ENCODE results near the gene SLC2A10. TPM values are rescaled to one million over a fixed set of nuclear protein-coding genes. Genes with fewer than 3 reads are reported as not detected.
A peak's percentile ranks its signal among the peaks of the same experiment; 100 is the strongest.

SLC2A10 gene
- total RNA-seq, 1 experiment from 2014 or later, result 9.6 TPM

- H3K27me3 ChIP-seq (ENCODE audit: low read length), result no peaks in the 10 kb centered on the region
- TF ChIP-seq EZH2phosphoT487 (IDR thresholded peaks at IDR 0.05; ENCODE audit: borderline replicate concordance, low read length), result no peak
- TF ChIP-seq EZH2 (IDR thresholded peaks at IDR 0.05; ENCODE audit: low read length, unreplicated experiment), result no peak
- TF ChIP-seq, protein P1, sequence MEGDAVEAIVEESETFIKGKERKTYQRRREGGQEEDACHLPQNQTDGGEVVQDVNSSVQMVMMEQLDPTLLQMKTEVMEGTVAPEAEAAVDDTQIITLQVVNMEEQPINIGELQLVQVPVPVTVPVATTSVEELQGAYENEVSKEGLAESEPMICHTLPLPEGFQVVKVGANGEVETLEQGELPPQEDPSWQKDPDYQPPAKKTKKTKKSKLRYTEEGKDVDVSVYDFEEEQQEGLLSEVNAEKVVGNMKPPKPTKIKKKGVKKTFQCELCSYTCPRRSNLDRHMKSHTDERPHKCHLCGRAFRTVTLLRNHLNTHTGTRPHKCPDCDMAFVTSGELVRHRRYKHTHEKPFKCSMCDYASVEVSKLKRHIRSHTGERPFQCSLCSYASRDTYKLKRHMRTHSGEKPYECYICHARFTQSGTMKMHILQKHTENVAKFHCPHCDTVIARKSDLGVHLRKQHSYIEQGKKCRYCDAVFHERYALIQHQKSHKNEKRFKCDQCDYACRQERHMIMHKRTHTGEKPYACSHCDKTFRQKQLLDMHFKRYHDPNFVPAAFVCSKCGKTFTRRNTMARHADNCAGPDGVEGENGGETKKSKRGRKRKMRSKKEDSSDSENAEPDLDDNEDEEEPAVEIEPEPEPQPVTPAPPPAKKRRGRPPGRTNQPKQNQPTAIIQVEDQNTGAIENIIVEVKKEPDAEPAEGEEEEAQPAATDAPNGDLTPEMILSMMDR (conservative IDR thresholded peaks at IDR 0.05; ENCODE audit: low read depth, low read length), result no peak
- BruUV-seq (replicated peaks), result no TSS peak
- no peak overlapping the region for H3K4me3 ChIP-seq (ENCODE audit: low read length)
- DNase-seq (no peak), ATAC-seq (no peak)
- no peaks in the 10 kb centered on the region for H3K79me2 ChIP-seq (ENCODE audit: low read length)
- H3F3A ChIP-seq (ENCODE audit: low read length, unreplicated experiment), result no peaks in the 10 kb centered on the region
- H4K20me1 ChIP-seq (ENCODE audit: low read length), result no peaks in the 10 kb centered on the region
- ChIA-PET CTCF (no interaction called here), POLR2A (ENCODE audit: unreplicated experiment) (no interaction called here)
- no peaks in the 10 kb centered on the region for H3K9me3 ChIP-seq (ENCODE audit: low read length)
- 0 out of 2 replicates have a peak, but pooled peaks cover 4% of the 10 kb centered on the region for H3K4me1 ChIP-seq (ENCODE audit: insufficient read depth, low read length)
- no peaks in the 10 kb centered on the region for H3K9me2 ChIP-seq (replicated peaks; ENCODE audit: low read length)
- no peak overlapping the region for H3K9ac ChIP-seq (ENCODE audit: low read length)
- intact Hi-C loops (cut with micrococcal nuclease), result loop anchor here (5.0 to 10.0 kb wide), 2 partner anchors 198 to 255 kb away; no protein-coding TSS in a partner anchor
- no peak overlapping the region for H3K4me2 ChIP-seq (ENCODE audit: low read length)
- no peak overlapping the region for H3K27ac ChIP-seq (ENCODE audit: low read length)
- H3K36me3 ChIP-seq (ENCODE audit: low read depth, low read length), result no peaks in the 10 kb centered on the region
- no peak overlapping the region for H2AFZ ChIP-seq (ENCODE audit: low read length)
These were observed 47.7 kb downstream of the SLC2A10 start for GRCh38 chr20:46757135-46757534.

DNA sequence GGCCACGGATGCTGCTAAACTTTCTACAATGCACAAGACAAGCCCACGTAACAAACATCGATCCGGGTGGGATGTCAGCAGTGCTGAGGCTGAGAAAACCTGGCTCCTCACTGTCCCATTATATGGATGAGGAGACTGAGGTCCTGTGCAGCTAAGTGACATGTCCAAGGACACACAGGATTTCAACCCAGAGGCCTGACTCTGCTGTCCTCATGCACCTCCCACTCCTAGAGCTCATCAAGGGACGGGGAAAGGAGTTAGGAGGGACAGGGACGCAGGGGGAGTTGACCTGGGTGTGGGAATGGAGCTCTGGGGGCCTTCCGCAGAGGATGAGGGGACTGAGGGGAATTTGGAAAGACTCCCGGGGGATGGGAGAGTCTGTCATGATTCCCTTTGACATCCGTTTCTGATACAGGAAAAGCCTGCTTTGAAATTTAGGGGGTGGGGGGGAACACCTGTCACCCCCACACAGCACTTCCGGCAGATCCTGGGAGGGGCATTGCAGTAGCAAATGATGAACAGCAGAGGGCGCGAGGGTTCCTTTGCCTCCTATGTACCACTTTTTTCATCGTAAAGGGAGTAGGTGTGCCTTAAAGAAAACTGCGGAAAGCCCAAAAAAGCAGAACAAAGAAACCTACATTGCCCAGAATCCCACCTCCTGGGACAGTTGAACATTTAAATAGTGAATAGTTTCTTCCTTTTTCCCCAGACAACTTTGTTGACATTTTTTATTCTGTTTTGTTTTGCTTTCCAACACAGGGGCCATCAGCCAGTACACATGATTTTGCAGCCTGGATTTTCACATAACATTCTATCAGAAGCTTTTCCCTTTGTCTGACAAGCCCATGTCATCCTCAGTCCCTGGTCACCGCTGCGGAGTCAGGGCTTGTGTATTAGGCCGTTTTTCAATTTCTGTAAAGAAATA lies 48.6 kb downstream of the SLC2A10 start:
- no peaks in the 10 kb centered on the region for H3K9me2 ChIP-seq (replicated peaks; ENCODE audit: low read length)
- peak overlapping the region; percentile 7; the same call in 1 of the 2 replicates for H3K4me2 ChIP-seq (ENCODE audit: low read length)
- POLR2A ChIA-PET (ENCODE audit: unreplicated experiment), result no interaction called here
- H3K4me1 ChIP-seq (ENCODE audit: insufficient read depth, low read length), result 0 out of 2 replicates have a peak, but pooled peaks cover under 1% of the 10 kb centered on the region
- no peaks in the 10 kb centered on the region for H3K9me3 ChIP-seq (ENCODE audit: low read length)
- no peaks in the 10 kb centered on the region for H4K20me1 ChIP-seq (ENCODE audit: low read length)
- H3K79me2 ChIP-seq (ENCODE audit: low read length), result no peaks in the 10 kb centered on the region
- no peaks in the 10 kb centered on the region for H3F3A ChIP-seq (ENCODE audit: low read length, unreplicated experiment)
- intact Hi-C loops (cut with micrococcal nuclease), result loop anchor here (2.0 to 10.0 kb wide), 3 partner anchors 197 to 393 kb away; no protein-coding TSS in a partner anchor
- DNase-seq (peak; percentile 79), ATAC-seq (peak; percentile 54)
- no TSS peak for BruUV-seq (replicated peaks)
- no peak overlapping the region for H3K27ac ChIP-seq (ENCODE audit: low read length)
- H3K27me3 ChIP-seq (ENCODE audit: low read length), result 0 out of 2 replicates have a peak, but pooled peaks cover 1% of the 10 kb centered on the region
- CTCF ChIA-PET, result interaction anchor here (0.6 kb wide), 1 partner anchor 385 kb away, joined by 7 read pairs; no protein-coding TSS in a partner anchor
- TF ChIP-seq, protein P1 (conservative IDR thresholded peaks at IDR 0.05; ENCODE audit: low read depth, low read length), result peak; percentile 98
- no peak for TF ChIP-seq EZH2phosphoT487 (IDR thresholded peaks at IDR 0.05; ENCODE audit: borderline replicate concordance, low read length)
- no peak for TF ChIP-seq EZH2 (IDR thresholded peaks at IDR 0.05; ENCODE audit: low read length, unreplicated experiment)
- H3K4me3 ChIP-seq (ENCODE audit: low read length), result no peak overlapping the region
- H2AFZ ChIP-seq (ENCODE audit: low read length), result peak overlapping the region; percentile 22; the same call in 1 of the 2 replicates
- H3K9ac ChIP-seq (ENCODE audit: low read length), result no peak overlapping the region
- no peaks in the 10 kb centered on the region for H3K36me3 ChIP-seq (ENCODE audit: low read depth, low read length)
